WTC11 (cell line): ENCODE results near the gene UBL4A. TPM values are rescaled to one million over a fixed set of nuclear protein-coding genes. Genes with fewer than 3 reads are reported as not detected.

ENCODE experiments used
- ATAC-seq: fragments of 200-7000 bp; cut with Tn5 transposase; 2 replicates; pipeline ENCODE4 v1.10.0; 2021; ENCODE audit warnings: mild to moderate bottlenecking, moderate library complexity
- CTCF ChIA-PET: fragments of 300-600 bp; sonication (Branson Sonifier 250); formaldehyde crosslinking; loops from one replicate; lab custom pipeline; 2021; ENCODE audit warnings: antibody characterized with exemption; lab: Charles Lee
- POLR2A ChIA-PET: fragments of 350-600 bp; sonication (Branson Sonifier 250); formaldehyde crosslinking; loops from one replicate; lab custom pipeline; 2021; ENCODE audit warnings: antibody characterized with exemption; lab: Charles Lee
- DNase-seq: peaks from one replicate; pipeline ENCODE4 v3.0.0; 2021; ENCODE audit warnings: low spot score
- H3K27ac Mint-ChIP-seq: 2 replicates; pipeline ENCODE4 v1.8.0; 2021; ENCODE audit warnings: mixed read lengths
- H3K27me3 Mint-ChIP-seq: 2 replicates; pipeline ENCODE4 v1.8.0; 2021; ENCODE audit warnings: low read depth, mild to moderate bottlenecking, moderate library complexity, mixed read lengths
- H3K36me3 Mint-ChIP-seq: 2 replicates; pipeline ENCODE4 v1.8.0; 2021; ENCODE audit warnings: mixed read lengths
- H3K4me1 Mint-ChIP-seq: 2 replicates; pipeline ENCODE4 v1.8.0; 2022; ENCODE audit warnings: mixed read lengths
- H3K4me3 Mint-ChIP-seq: 2 replicates; pipeline ENCODE4 v1.8.0; 2021; ENCODE audit warnings: mild to moderate bottlenecking, moderate library complexity, mixed read lengths
- H3K9me3 Mint-ChIP-seq: 2 replicates; pipeline ENCODE4 v1.8.0; 2021; ENCODE audit warnings: mixed read lengths
- CBFB ChIP-seq: sonication (generic); formaldehyde crosslinking; IDR thresholded peaks from 2 replicates; pipeline ENCODE4 v1.8.1; 2022; ENCODE audit warnings: mild to moderate bottlenecking, low read depth, missing genetic modification reagents
- CREM ChIP-seq: sonication (generic); formaldehyde crosslinking; IDR thresholded peaks from 2 replicates; pipeline ENCODE4 v1.8.1; 2022; ENCODE audit warnings: mild to moderate bottlenecking, missing genetic modification reagents, moderate library complexity
- E2F1 ChIP-seq: sonication (generic); formaldehyde crosslinking; IDR thresholded peaks from 2 replicates; pipeline ENCODE4 v1.8.0; 2022; ENCODE audit warnings: mild to moderate bottlenecking, missing genetic modification reagents
- FOXJ3 ChIP-seq: sonication (generic); formaldehyde crosslinking; IDR thresholded peaks from 2 replicates; pipeline ENCODE4 v1.9.0; 2021; ENCODE audit warnings: missing genetic modification reagents, mild to moderate bottlenecking, borderline replicate concordance
- HMGA2 ChIP-seq: fragments of 250-450 bp; sonication (Bioruptor Pico); IDR thresholded peaks from 2 replicates; pipeline ENCODE4 v1.4.0; 2021; ENCODE audit warnings: mild to moderate bottlenecking, moderate library complexity
- NFATC4 ChIP-seq: fragments of 250-450 bp; sonication (Bioruptor Pico); IDR thresholded peaks from 2 replicates; pipeline ENCODE4 v1.9.0; 2021; ENCODE audit warnings: mild to moderate bottlenecking
- NR2C2 ChIP-seq: sonication (generic); formaldehyde crosslinking; IDR thresholded peaks from 2 replicates; pipeline ENCODE4 v1.8.0; 2022; ENCODE audit warnings: mild to moderate bottlenecking, missing genetic modification reagents
- OVOL2 ChIP-seq: fragments of 250-450 bp; sonication (Bioruptor Pico); IDR thresholded peaks from 2 replicates; pipeline ENCODE4 v1.9.0; 2021; ENCODE audit warnings: mild to moderate bottlenecking, borderline replicate concordance
- TEAD4 ChIP-seq: sonication (generic); formaldehyde crosslinking; IDR thresholded peaks from 2 replicates; pipeline ENCODE4 v1.8.0; 2022; ENCODE audit warnings: mild to moderate bottlenecking, missing genetic modification reagents
- ZMAT4 ChIP-seq: fragments of 250-450 bp; sonication (Bioruptor Pico); IDR thresholded peaks from 2 replicates; pipeline ENCODE4 v1.9.0; 2021; ENCODE audit warnings: mild to moderate bottlenecking
- ZNF138 ChIP-seq: sonication (generic); formaldehyde crosslinking; conservative IDR thresholded peaks from 2 replicates; pipeline ENCODE4 v1.8.1; 2022; ENCODE audit warnings: mild to moderate bottlenecking, moderate library complexity, missing genetic modification reagents
- ZNF671 ChIP-seq: fragments of 250-450 bp; sonication (Bioruptor Pico); IDR thresholded peaks from 2 replicates; pipeline ENCODE4 v1.8.0; 2021; ENCODE audit warnings: mild to moderate bottlenecking
- total RNA-seq: library from RNA; stranded (reverse); gene quantifications from 3 replicates; pipeline ENCODE4 v1.2.3, GENCODE V29; 2021
- TF ChIP-seq, protein P1 (sequence below): sonication (generic); formaldehyde crosslinking; IDR thresholded peaks from 2 replicates; pipeline ENCODE4 v1.8.0; 2023; ENCODE audit warnings: missing genetic modification reagents
- TF ChIP-seq, protein P2 (sequence below): sonication (generic); formaldehyde crosslinking; IDR thresholded peaks from 2 replicates; pipeline ENCODE4 v1.8.0; 2022; ENCODE audit warnings: mild to moderate bottlenecking, missing genetic modification reagents
- TF ChIP-seq, protein P3 (sequence below): sonication (generic); formaldehyde crosslinking; IDR thresholded peaks from 2 replicates; pipeline ENCODE4 v1.8.0; 2023; ENCODE audit warnings: missing genetic modification reagents, mild to moderate bottlenecking, borderline replicate concordance

UBL4A gene
- total RNA-seq, 1 experiment from 2014 or later, result 34.0 TPM

GRCh38 chrX:154476821-154477220 is 9.6 kb downstream of the UBL4A start:
- TF ChIP-seq ZMAT4 (CRISPR knock-in tag) (no peak), ZNF138 (CRISPR knock-in tag) (no peak), NFATC4 (no peak)
- TF ChIP-seq, protein P1, sequence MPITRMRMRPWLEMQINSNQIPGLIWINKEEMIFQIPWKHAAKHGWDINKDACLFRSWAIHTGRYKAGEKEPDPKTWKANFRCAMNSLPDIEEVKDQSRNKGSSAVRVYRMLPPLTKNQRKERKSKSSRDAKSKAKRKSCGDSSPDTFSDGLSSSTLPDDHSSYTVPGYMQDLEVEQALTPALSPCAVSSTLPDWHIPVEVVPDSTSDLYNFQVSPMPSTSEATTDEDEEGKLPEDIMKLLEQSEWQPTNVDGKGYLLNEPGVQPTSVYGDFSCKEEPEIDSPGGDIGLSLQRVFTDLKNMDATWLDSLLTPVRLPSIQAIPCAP (CRISPR knock-in tag), result no peak
- TF ChIP-seq, protein P2, sequence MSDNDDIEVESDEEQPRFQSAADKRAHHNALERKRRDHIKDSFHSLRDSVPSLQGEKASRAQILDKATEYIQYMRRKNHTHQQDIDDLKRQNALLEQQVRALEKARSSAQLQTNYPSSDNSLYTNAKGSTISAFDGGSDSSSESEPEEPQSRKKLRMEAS (CRISPR knock-in tag), result no peak
- TF ChIP-seq, all 79 proteins: peak for 0
- H3K4me1 Mint-ChIP-seq, result peaks cover 3% of the 10 kb centered on the region; the same call in 1 of the 2 replicates
- DNase-seq (no peak), ATAC-seq (no peak)
- ChIA-PET CTCF (interaction anchor here (1.2 kb wide), 1 partner anchor 50 kb away, joined by 3 read pairs; no protein-coding TSS in a partner anchor), POLR2A (no interaction called here)
- H3K9me3 Mint-ChIP-seq, result no peaks in the 10 kb centered on the region
- H3K36me3 Mint-ChIP-seq, result no peaks in the 10 kb centered on the region; the same call in 1 of the 2 replicates
- H3K27me3 Mint-ChIP-seq, result peaks cover 2% of the 10 kb centered on the region; the same call in 1 of the 2 replicates
- H3K4me3 Mint-ChIP-seq, result no peak overlapping the region
- H3K27ac Mint-ChIP-seq, result no peak overlapping the region

DNA sequence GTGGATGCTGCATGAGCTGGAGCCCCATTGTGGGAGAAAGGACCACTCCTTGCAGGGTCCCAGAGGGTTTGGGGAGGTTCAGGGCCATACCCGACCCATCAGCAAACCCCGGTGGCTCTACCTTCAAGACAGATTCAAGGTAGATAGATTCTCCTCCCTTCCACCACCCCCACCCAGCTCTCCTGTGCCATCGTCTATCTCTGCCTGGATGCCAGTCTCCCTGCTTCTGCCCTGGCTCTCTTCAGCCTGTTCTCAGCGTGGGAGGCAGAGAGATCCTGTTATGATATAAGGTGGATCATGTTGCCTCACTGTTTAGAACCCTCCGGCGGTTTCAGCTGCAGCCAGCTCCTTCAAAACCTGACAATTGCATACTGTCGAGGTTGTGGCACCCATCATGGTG is 12.7 kb downstream of the UBL4A start:
- ATAC-seq, result no peak
- DNase-seq, result no peak
- Mint-ChIP-seq H3K36me3 (peaks cover 2% of the 10 kb centered on the region; the same call in 1 of the 2 replicates), H3K4me1 (no peaks in the 10 kb centered on the region), H3K27me3 (peaks cover 2% of the 10 kb centered on the region; the same call in 1 of the 2 replicates), H3K4me3 (no peak overlapping the region), H3K27ac (no peak overlapping the region)
- ChIA-PET POLR2A (no interaction called here), CTCF (interaction anchor here (0.7 kb wide), 1 partner anchor 53 kb away, joined by 3 read pairs; no protein-coding TSS in a partner anchor)
- no peak for TF ChIP-seq HMGA2 (CRISPR knock-in tag)
- TF ChIP-seq, all 79 proteins: peak for 0
- no peaks in the 10 kb centered on the region for H3K9me3 Mint-ChIP-seq

GRCh38 chrX:154472685-154473632 is 13.5 kb downstream of the UBL4A start:
- no peak for TF ChIP-seq ZNF671 (CRISPR knock-in tag)
- TF ChIP-seq CREM (CRISPR knock-in tag), result no peak
- TF ChIP-seq TEAD4 (CRISPR knock-in tag), result no peak
- ChIA-PET CTCF (no interaction called here), POLR2A (no interaction called here)
- Mint-ChIP-seq H3K27me3 (peaks cover 2% of the 10 kb centered on the region; the same call in 1 of the 2 replicates), H3K4me1 (no peaks in the 10 kb centered on the region), H3K9me3 (no peaks in the 10 kb centered on the region), H3K27ac (no peak overlapping the region), H3K4me3 (no peak overlapping the region), H3K36me3 (peaks cover 2% of the 10 kb centered on the region; the same call in 1 of the 2 replicates)
- no peak for ATAC-seq
- DNase-seq, result no peak

- no peak for DNase-seq
- POLR2A ChIA-PET, result no interaction called here
- Mint-ChIP-seq H3K4me1 (no peaks in the 10 kb centered on the region), H3K27me3 (peaks cover 2% of the 10 kb centered on the region; the same call in 1 of the 2 replicates), H3K4me3 (no peak overlapping the region), H3K36me3 (peaks cover 2% of the 10 kb centered on the region; the same call in 1 of the 2 replicates), H3K9me3 (no peaks in the 10 kb centered on the region), H3K27ac (no peak overlapping the region)
- CTCF ChIA-PET, result no interaction called here
- TF ChIP-seq, protein P3, sequence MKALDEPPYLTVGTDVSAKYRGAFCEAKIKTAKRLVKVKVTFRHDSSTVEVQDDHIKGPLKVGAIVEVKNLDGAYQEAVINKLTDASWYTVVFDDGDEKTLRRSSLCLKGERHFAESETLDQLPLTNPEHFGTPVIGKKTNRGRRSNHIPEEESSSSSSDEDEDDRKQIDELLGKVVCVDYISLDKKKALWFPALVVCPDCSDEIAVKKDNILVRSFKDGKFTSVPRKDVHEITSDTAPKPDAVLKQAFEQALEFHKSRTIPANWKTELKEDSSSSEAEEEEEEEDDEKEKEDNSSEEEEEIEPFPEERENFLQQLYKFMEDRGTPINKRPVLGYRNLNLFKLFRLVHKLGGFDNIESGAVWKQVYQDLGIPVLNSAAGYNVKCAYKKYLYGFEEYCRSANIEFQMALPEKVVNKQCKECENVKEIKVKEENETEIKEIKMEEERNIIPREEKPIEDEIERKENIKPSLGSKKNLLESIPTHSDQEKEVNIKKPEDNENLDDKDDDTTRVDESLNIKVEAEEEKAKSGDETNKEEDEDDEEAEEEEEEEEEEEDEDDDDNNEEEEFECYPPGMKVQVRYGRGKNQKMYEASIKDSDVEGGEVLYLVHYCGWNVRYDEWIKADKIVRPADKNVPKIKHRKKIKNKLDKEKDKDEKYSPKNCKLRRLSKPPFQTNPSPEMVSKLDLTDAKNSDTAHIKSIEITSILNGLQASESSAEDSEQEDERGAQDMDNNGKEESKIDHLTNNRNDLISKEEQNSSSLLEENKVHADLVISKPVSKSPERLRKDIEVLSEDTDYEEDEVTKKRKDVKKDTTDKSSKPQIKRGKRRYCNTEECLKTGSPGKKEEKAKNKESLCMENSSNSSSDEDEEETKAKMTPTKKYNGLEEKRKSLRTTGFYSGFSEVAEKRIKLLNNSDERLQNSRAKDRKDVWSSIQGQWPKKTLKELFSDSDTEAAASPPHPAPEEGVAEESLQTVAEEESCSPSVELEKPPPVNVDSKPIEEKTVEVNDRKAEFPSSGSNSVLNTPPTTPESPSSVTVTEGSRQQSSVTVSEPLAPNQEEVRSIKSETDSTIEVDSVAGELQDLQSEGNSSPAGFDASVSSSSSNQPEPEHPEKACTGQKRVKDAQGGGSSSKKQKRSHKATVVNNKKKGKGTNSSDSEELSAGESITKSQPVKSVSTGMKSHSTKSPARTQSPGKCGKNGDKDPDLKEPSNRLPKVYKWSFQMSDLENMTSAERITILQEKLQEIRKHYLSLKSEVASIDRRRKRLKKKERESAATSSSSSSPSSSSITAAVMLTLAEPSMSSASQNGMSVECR (CRISPR knock-in tag), result no peak
- TF ChIP-seq NR2C2 (CRISPR knock-in tag) (no peak), E2F1 (no peak), FOXJ3 (CRISPR knock-in tag) (no peak), OVOL2 (CRISPR knock-in tag) (no peak), CBFB (CRISPR knock-in tag) (no peak)
- TF ChIP-seq, protein P1 (CRISPR knock-in tag), result no peak
- ATAC-seq, result no peak
Observed at GRCh38 chrX:154471839-154472684, 14.4 kb downstream of the UBL4A start.
